HepG2 (cell line): ENCODE data around the gene PTPMT1. TPM values are rescaled to one million over a fixed set of nuclear protein-coding genes. Genes with fewer than 3 reads are reported as not detected.

Experiments
- CC2D1A ChIP-seq: sonication (generic); formaldehyde crosslinking; IDR thresholded peaks from 2 replicates; pipeline ENCODE4 v1.8.1; 2023; ENCODE audit warnings: mild to moderate bottlenecking, missing genetic modification reagents
- FOXC1 ChIP-seq: sonication (generic); formaldehyde crosslinking; IDR thresholded peaks from 2 replicates; pipeline ENCODE4 v1.8.0; 2022; ENCODE audit warnings: mild to moderate bottlenecking, missing genetic modification reagents, borderline replicate concordance
- NPAS2 ChIP-seq: sonication (generic); formaldehyde crosslinking; IDR thresholded peaks from 2 replicates; pipeline ENCODE4 v1.8.0; 2022; ENCODE audit warnings: mild to moderate bottlenecking, missing genetic modification reagents, borderline replicate concordance
- RXRB ChIP-seq: IDR thresholded peaks from 2 replicates; pipeline ENCODE4 v1.6.1; 2016; ENCODE audit warnings: borderline replicate concordance, missing genetic modification reagents, missing compliant biosample characterization
- YEATS4 ChIP-seq: sonication (generic); formaldehyde crosslinking; IDR thresholded peaks from 2 replicates; pipeline ENCODE4 v1.4.0; 2020; ENCODE audit warnings: missing genetic modification reagents, borderline replicate concordance
- ZNF121 ChIP-seq: sonication (generic); formaldehyde crosslinking; IDR thresholded peaks from 2 replicates; pipeline ENCODE4 v1.5.0; 2020; ENCODE audit warnings: mild to moderate bottlenecking, missing genetic modification reagents
- ZNF256 ChIP-seq: sonication (generic); formaldehyde crosslinking; conservative IDR thresholded peaks from 2 replicates; pipeline ENCODE4 v1.4.0; 2020; ENCODE audit warnings: missing genetic modification reagents
- ZNF263 ChIP-seq: sonication (generic); formaldehyde crosslinking; IDR thresholded peaks from 2 replicates; pipeline ENCODE4 v1.4.0; 2020; ENCODE audit warnings: missing genetic modification reagents
- ZNF558 ChIP-seq: sonication (generic); formaldehyde crosslinking; IDR thresholded peaks from 2 replicates; pipeline ENCODE4 v1.9.0; 2022; ENCODE audit warnings: mild to moderate bottlenecking, missing genetic modification reagents, borderline replicate concordance
- ZNF703 ChIP-seq: sonication (generic); formaldehyde crosslinking; IDR thresholded peaks from 2 replicates; pipeline ENCODE4 v1.5.1; 2020; ENCODE audit warnings: missing genetic modification reagents, mild to moderate bottlenecking, moderate library complexity, borderline replicate concordance
- ZNF788 ChIP-seq: sonication (generic); formaldehyde crosslinking; IDR thresholded peaks from 2 replicates; pipeline ENCODE4 v1.5.0; 2020; ENCODE audit warnings: mild to moderate bottlenecking, missing genetic modification reagents, borderline replicate concordance
- ZNF879 ChIP-seq: sonication (generic); formaldehyde crosslinking; IDR thresholded peaks from 2 replicates; pipeline ENCODE4 v1.8.1; 2023; ENCODE audit warnings: missing genetic modification reagents
- polyA plus RNA-seq, 8 experiments: library from polyadenylated mRNA; depleted of rRNA in 3 of 8; stranded (reverse) in 7 of 8; unstranded in 1 of 8; fragments of >200 nt; fragmentation: Illumina TruSeq in 4 of 8; extraction: Trizol in 4 of 8; gene quantifications; 2 replicates each; pipeline versions ENCODE4 v1.2.1 to v1.2.3, GENCODE V29; 2011 to 2016; ENCODE audit warnings: low read depth in 4 of 8, missing spikeins in 1 of 8, mixed read lengths in 1 of 8; ENCODE audit not compliant: insufficient read depth in 1 of 8
- total RNA-seq, 5 experiments: library from RNA; depleted of rRNA; stranded (reverse); fragments of >200 nt; fragmentation: Illumina TruSeq; extraction: Trizol; gene quantifications; 2 replicates each; pipeline ENCODE4 v1.2.3, GENCODE V29; 2016; ENCODE audit warnings: low read depth in 1 of 5
- TF ChIP-seq, protein P1 (sequence below), 2 experiments: sonication (generic) in 1 of 2; formaldehyde crosslinking in 1 of 2; IDR thresholded peaks; 2 replicates each; pipeline versions ENCODE4 v1.6.1 to v1.9.0; 2014 to 2022; ENCODE audit warnings: antibody characterized with exemption in 1 of 2, borderline replicate concordance in 1 of 2, inconsistent platforms in 1 of 2, low read depth in 1 of 2, missing genetic modification reagents in 1 of 2
- TF ChIP-seq, protein P2 (sequence below): sonication (generic); formaldehyde crosslinking; IDR thresholded peaks from 2 replicates; pipeline ENCODE4 v1.4.0; 2020; ENCODE audit warnings: missing genetic modification reagents
- TF ChIP-seq, protein P3 (sequence below): IDR thresholded peaks from 2 replicates; pipeline ENCODE4 v1.6.1; 2018; ENCODE audit warnings: missing genetic modification reagents, mild to moderate bottlenecking, missing compliant biosample characterization
- TF ChIP-seq, protein P4 (sequence below): IDR thresholded peaks from 2 replicates; pipeline ENCODE4 v1.6.1; 2016; ENCODE audit warnings: missing compliant biosample characterization, missing genetic modification reagents, borderline replicate concordance
- TF ChIP-seq, protein P5 (sequence below): sonication (generic); formaldehyde crosslinking; IDR thresholded peaks from 2 replicates; pipeline ENCODE4 v1.5.0; 2020; ENCODE audit warnings: missing genetic modification reagents, mild to moderate bottlenecking, borderline replicate concordance

Gene PTPMT1
- total and polyA plus RNA-seq, 2 of the 13 experiments (the other 11 are each of a cell fraction or from before 2014, with no cell fraction given) = 55.6 to 129 TPM

DNA sequence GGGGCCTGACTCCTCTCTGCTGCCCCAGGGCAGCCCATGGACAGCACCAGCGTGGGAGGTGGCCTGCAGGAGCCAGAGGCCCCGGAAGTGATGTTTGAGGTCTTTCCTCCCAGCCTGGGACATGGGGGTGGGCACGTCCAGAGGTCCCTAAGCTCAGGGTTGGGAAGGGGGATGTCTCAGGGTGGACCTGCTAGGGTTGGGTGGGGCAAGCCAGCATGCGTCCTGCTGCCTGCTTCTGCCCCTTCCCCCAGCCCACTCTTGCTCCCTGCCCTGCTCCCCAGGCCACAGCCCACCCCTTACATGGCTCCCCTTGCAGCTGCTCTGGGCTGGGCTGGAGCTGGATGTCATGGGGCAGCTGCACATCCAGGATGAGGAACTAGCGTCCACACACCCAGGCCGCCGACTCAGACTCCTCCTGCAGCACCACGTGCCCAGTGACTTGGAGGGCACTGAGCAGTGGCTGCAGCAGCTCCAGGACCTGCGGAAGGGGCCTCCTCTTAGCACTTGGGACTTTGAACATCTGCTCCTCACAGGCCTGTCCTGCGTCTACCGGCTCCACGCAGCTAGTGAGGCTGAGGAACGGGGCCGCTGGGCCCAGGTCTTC is 22.4 kb downstream of the PTPMT1 start (continued):
- TF ChIP-seq, protein P1, sequence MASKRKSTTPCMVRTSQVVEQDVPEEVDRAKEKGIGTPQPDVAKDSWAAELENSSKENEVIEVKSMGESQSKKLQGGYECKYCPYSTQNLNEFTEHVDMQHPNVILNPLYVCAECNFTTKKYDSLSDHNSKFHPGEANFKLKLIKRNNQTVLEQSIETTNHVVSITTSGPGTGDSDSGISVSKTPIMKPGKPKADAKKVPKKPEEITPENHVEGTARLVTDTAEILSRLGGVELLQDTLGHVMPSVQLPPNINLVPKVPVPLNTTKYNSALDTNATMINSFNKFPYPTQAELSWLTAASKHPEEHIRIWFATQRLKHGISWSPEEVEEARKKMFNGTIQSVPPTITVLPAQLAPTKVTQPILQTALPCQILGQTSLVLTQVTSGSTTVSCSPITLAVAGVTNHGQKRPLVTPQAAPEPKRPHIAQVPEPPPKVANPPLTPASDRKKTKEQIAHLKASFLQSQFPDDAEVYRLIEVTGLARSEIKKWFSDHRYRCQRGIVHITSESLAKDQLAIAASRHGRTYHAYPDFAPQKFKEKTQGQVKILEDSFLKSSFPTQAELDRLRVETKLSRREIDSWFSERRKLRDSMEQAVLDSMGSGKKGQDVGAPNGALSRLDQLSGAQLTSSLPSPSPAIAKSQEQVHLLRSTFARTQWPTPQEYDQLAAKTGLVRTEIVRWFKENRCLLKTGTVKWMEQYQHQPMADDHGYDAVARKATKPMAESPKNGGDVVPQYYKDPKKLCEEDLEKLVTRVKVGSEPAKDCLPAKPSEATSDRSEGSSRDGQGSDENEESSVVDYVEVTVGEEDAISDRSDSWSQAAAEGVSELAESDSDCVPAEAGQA (IDR thresholded peaks at IDR 0.05; ENCODE audit: low read depth) = no peak
- TF ChIP-seq, protein P1 (CRISPR knock-in tag; IDR thresholded peaks at IDR 0.05; ENCODE audit: borderline replicate concordance) = no peak
- TF ChIP-seq ZNF256 (CRISPR knock-in tag) (no peak), ZNF121 (CRISPR knock-in tag) (no peak), YEATS4 (peak; percentile 71; the same call in 1 of the 2 replicates), ZNF558 (CRISPR knock-in tag) (no peak), NPAS2 (CRISPR knock-in tag) (no peak), RXRB (CRISPR knock-in tag) (0 out of 2 replicates have a peak, but pooled peaks have one; percentile 11), FOXC1 (CRISPR knock-in tag) (peak; percentile 67; the same call in 1 of the 2 replicates), ZNF263 (CRISPR knock-in tag) (peak; percentile 74), CC2D1A (CRISPR knock-in tag) (no peak), ZNF788 (CRISPR knock-in tag) (peak; percentile 58; the same call in 1 of the 2 replicates), ZNF703 (CRISPR knock-in tag) (no peak), ZNF879 (CRISPR knock-in tag) (0 out of 2 replicates have a peak, but pooled peaks have one; percentile 45)
- TF ChIP-seq, protein P2, sequence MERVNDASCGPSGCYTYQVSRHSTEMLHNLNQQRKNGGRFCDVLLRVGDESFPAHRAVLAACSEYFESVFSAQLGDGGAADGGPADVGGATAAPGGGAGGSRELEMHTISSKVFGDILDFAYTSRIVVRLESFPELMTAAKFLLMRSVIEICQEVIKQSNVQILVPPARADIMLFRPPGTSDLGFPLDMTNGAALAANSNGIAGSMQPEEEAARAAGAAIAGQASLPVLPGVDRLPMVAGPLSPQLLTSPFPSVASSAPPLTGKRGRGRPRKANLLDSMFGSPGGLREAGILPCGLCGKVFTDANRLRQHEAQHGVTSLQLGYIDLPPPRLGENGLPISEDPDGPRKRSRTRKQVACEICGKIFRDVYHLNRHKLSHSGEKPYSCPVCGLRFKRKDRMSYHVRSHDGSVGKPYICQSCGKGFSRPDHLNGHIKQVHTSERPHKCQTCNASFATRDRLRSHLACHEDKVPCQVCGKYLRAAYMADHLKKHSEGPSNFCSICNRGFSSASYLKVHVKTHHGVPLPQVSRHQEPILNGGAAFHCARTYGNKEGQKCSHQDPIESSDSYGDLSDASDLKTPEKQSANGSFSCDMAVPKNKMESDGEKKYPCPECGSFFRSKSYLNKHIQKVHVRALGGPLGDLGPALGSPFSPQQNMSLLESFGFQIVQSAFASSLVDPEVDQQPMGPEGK (CRISPR knock-in tag) = peak; percentile 11; the same call in 1 of the 2 replicates
- TF ChIP-seq, protein P3, sequence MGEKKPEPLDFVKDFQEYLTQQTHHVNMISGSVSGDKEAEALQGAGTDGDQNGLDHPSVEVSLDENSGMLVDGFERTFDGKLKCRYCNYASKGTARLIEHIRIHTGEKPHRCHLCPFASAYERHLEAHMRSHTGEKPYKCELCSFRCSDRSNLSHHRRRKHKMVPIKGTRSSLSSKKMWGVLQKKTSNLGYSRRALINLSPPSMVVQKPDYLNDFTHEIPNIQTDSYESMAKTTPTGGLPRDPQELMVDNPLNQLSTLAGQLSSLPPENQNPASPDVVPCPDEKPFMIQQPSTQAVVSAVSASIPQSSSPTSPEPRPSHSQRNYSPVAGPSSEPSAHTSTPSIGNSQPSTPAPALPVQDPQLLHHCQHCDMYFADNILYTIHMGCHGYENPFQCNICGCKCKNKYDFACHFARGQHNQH (CRISPR knock-in tag) = no peak
- TF ChIP-seq, protein P4, sequence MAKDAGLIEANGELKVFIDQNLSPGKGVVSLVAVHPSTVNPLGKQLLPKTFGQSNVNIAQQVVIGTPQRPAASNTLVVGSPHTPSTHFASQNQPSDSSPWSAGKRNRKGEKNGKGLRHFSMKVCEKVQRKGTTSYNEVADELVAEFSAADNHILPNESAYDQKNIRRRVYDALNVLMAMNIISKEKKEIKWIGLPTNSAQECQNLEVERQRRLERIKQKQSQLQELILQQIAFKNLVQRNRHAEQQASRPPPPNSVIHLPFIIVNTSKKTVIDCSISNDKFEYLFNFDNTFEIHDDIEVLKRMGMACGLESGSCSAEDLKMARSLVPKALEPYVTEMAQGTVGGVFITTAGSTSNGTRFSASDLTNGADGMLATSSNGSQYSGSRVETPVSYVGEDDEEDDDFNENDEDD (CRISPR knock-in tag) = no peak; the same call in 1 of the 2 replicates
- TF ChIP-seq, protein P5, sequence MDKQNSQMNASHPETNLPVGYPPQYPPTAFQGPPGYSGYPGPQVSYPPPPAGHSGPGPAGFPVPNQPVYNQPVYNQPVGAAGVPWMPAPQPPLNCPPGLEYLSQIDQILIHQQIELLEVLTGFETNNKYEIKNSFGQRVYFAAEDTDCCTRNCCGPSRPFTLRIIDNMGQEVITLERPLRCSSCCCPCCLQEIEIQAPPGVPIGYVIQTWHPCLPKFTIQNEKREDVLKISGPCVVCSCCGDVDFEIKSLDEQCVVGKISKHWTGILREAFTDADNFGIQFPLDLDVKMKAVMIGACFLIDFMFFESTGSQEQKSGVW (CRISPR knock-in tag) = no peak
